NB4 (cell line): ENCODE data around the gene CLN5.

Experiments used
- CTCF ChIP-seq: IDR thresholded peaks from one replicate; pipeline ENCODE4 v1.5.1; 2012; ENCODE audit warnings: low read depth, low read length
- POLR2A ChIP-seq: IDR thresholded peaks from 2 replicates; pipeline ENCODE4 v1.6.1; 2011; ENCODE audit warnings: mild to moderate bottlenecking; ENCODE audit not compliant: insufficient read length; ENCODE audit errors: extremely low read depth

GRCh38 chr13:76955661-76956060 lies 36.2 kb upstream of the CLN5 start:
- TF ChIP-seq CTCF, result no peak
- no peak for TF ChIP-seq POLR2A
